ENCODE results near the gene OR2V1. TPM values are rescaled to one million over a fixed set of nuclear protein-coding genes. Genes with fewer than 3 reads are reported as not detected.
"Not testable (repeated sequence)": the region's sequence is repeated elsewhere in the genome, so short reads cannot be mapped to it uniquely, and the experiment has no call there.

The OR2V1 gene
- polyA plus RNA-seq, 1 experiment = not detected

DNA sequence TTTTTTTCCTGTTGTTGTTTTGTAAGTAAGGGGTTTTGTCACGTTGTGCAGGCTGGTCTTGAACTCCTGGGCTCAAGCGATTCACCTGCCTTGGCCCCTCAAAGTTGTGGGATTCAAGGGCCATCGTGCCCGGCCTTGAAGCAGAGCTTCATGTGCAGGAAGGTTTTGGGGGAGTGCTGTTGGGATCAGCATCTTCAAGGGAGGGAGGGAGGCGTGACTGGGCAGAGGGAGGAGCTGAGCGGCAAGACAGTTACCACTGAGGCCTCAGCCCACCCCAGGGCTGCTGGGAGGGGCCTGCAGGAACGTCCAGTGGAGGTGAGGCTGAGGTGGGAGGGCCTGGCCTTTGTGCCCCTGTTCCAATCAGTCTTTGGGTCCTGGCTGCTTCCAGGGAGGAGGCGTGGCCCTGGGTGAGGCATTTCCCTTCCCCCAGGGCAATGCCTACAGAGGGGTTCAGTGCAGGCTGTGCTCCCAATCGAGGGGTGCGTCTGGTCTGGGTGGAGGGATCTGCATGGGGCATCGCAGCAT lies 21.4 kb downstream of the OR2V1 start:
- no peak for TF ChIP-seq CTCF (IDR thresholded peaks at IDR 0.05; ENCODE audit: insufficient read depth, low read depth, low read length)
- ChIA-PET CTCF (no interaction called here), POLR2A (no interaction called here)
- peaks cover 9% of the 10 kb centered on the region for H3K27me3 ChIP-seq (ENCODE audit: control insufficient read depth, insufficient read depth, low read length)
- no peak overlapping the region for H3K4me3 ChIP-seq (ENCODE audit: low read depth, low read length)
- no peaks in the 10 kb centered on the region for H3K36me3 ChIP-seq (ENCODE audit: control insufficient read depth, insufficient read depth, low read length)
- DNase-seq (ENCODE audit: low read depth) = no peak

DNA sequence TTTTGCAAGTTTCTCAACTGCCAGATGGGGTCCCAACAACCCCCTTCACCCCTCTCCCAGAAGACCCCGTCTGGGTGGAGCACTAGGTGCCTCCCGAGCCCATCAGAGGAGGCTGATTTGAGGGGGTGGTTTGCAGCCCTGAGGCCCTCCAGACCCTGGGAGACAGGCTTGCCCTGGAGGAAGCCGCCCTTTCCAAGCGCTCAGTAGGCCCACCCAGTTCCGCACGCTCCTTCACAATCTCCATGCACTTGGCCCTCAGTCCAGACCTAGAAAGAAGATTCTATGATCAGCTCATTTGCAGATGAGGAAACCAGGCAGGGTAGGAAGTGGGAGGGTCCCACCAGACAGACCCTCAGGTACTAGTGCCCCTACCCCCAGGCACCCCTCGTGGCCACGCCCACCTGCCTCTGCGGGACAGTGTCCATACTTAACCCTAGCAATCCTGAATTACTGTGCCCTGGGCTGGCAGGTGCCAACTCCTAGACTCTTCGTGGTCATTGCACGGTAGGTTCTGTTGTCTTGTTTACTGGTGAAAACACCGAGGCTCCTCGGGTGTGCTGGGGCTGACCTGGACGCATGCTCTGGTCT lies 22.3 kb downstream of the OR2V1 start:
- DNase-seq (ENCODE audit: low read depth) = no peak
- Histone ChIP-seq H3K36me3 (ENCODE audit: control insufficient read depth, insufficient read depth, low read length) (no peaks in the 10 kb centered on the region), H3K27me3 (ENCODE audit: control insufficient read depth, insufficient read depth, low read length) (peaks cover 11% of the 10 kb centered on the region), H3K4me3 (ENCODE audit: low read depth, low read length) (no peak overlapping the region)
- POLR2A ChIA-PET = no interaction called here
- CTCF ChIA-PET = interaction anchor here (0.7 kb wide), 1 partner anchor 162 kb away, joined by 3 read pairs; no protein-coding TSS in a partner anchor
- no peak for TF ChIP-seq CTCF (IDR thresholded peaks at IDR 0.05; ENCODE audit: insufficient read depth, low read depth, low read length)

DNA sequence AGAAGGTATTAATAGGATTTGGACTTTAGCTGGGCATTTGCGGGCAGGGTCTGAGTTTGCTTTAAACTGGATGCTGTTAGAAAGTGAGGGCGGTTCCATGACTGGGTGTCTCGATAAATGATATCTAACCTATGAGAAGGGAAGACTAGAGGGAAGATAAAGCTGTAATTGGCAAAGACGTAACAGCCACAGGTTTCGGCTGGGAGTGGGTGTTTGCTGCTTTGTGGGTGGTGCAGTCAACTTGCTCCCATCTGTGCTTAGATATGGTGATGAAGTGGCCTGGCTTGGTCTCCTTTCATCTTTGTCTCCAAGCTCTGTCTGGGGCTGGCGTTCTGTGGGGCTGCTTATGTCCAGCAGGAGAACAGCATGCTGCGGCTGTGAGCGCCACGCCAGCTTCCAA lies 23.3 kb downstream of the OR2V1 start:
- DNase-seq (ENCODE audit: low read depth) = no peak
- TF ChIP-seq CTCF (IDR thresholded peaks at IDR 0.05; ENCODE audit: insufficient read depth, low read depth, low read length) = no peak
- CTCF ChIA-PET = no interaction called here
- Histone ChIP-seq H3K27me3 (ENCODE audit: control insufficient read depth, insufficient read depth, low read length) (peaks cover 11% of the 10 kb centered on the region), H3K4me3 (ENCODE audit: low read depth, low read length) (no peak overlapping the region), H3K36me3 (ENCODE audit: control insufficient read depth, insufficient read depth, low read length) (no peaks in the 10 kb centered on the region)
- POLR2A ChIA-PET = no interaction called here

GRCh38 chr5:181105391-181106025 lies 25.5 kb downstream of the OR2V1 start:
- no peaks in the 10 kb centered on the region for H3K36me3 ChIP-seq (ENCODE audit: control insufficient read depth, insufficient read depth, low read length)
- TF ChIP-seq CTCF (IDR thresholded peaks at IDR 0.05; ENCODE audit: insufficient read depth, low read depth, low read length) = no peak
- H3K27me3 ChIP-seq (ENCODE audit: control insufficient read depth, insufficient read depth, low read length) = peaks cover 9% of the 10 kb centered on the region
- no peak for DNase-seq (ENCODE audit: low read depth)
- ChIA-PET CTCF (no interaction called here), POLR2A (no interaction called here)
- no peak overlapping the region for H3K4me3 ChIP-seq (ENCODE audit: low read depth, low read length)

DNA sequence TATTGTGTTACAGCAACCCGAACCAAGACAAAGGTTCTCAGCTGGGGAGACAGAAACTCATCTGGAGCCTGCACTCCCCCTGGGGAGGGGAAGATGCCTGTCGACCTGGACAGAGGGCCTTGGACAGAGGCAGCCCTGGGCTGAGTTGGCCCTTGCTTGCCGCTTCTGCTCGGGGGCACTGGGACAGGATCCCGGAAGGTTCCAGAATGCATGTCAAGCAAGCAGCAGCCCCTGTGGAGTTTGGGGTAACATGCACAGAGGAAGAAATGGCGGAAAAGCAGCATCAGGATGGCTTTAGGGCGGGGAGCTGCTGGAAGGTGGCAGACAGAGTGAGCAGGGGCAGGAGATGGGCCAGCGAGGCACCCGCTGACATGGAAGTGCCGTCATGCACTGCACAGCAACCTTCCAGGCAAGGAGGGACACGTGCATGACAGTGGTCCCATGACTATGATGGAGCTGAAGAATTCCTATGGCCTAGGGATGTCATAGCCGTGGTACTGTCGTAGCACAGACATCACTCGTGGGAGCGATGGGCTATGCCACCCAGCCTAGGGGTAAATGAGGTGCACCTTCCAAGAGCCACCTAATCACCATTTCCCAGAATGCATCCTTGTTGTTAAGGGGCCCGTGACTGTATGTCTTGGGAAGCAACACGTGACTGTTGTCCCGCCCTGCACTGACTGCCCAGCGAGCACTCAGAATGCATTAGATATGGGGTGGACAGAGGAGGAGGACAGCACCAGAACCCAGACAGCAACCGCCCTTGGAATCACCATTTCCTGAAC lies 26.2 kb downstream of the OR2V1 start:
- H3K4me3 ChIP-seq (ENCODE audit: low read depth, low read length); H3K36me3 ChIP-seq (ENCODE audit: control insufficient read depth, insufficient read depth, low read length); DNase-seq (ENCODE audit: low read depth); POLR2A ChIA-PET: not testable (repeated sequence)
- H3K27me3 ChIP-seq (ENCODE audit: control insufficient read depth, insufficient read depth, low read length) = peaks cover 12% of the 10 kb centered on the region
- CTCF ChIA-PET = interaction anchor here (1.1 kb wide), 1 partner anchor 11 kb away, joined by 3 read pairs; no protein-coding TSS in a partner anchor

- peaks cover 16% of the 10 kb centered on the region for H3K27me3 ChIP-seq (ENCODE audit: control insufficient read depth, insufficient read depth, low read length)
- POLR2A ChIA-PET; H3K4me3 ChIP-seq (ENCODE audit: low read depth, low read length); DNase-seq (ENCODE audit: low read depth); H3K36me3 ChIP-seq (ENCODE audit: control insufficient read depth, insufficient read depth, low read length): not testable (repeated sequence)
- CTCF ChIA-PET = interaction anchor here (1.1 kb wide), 1 partner anchor 11 kb away, joined by 3 read pairs; no protein-coding TSS in a partner anchor
Observed at GRCh38 chr5:181104259-181104568, 26.8 kb downstream of the OR2V1 start.

- H3K4me3 ChIP-seq (ENCODE audit: low read depth, low read length); POLR2A ChIA-PET: not testable (repeated sequence)
Observed at GRCh38 chr5:181101930-181102674, 28.9 kb downstream of the OR2V1 start.

GRCh38 chr5:181101030-181101641 lies 29.8 kb downstream of the OR2V1 start:
- DNase-seq (ENCODE audit: low read depth); POLR2A ChIA-PET; H3K36me3 ChIP-seq (ENCODE audit: control insufficient read depth, insufficient read depth, low read length); CTCF ChIA-PET; H3K4me3 ChIP-seq (ENCODE audit: low read depth, low read length): not testable (repeated sequence)
- H3K27me3 ChIP-seq (ENCODE audit: control insufficient read depth, insufficient read depth, low read length) = peaks cover 11% of the 10 kb centered on the region

More at GRCh38 chr5:181101930-181102674, 28.9 kb downstream of the OR2V1 start:
- CTCF ChIA-PET; DNase-seq (ENCODE audit: low read depth); H3K36me3 ChIP-seq (ENCODE audit: control insufficient read depth, insufficient read depth, low read length): not testable (repeated sequence)
- H3K27me3 ChIP-seq (ENCODE audit: control insufficient read depth, insufficient read depth, low read length) = peaks cover 14% of the 10 kb centered on the region
